H1 (cell line): ENCODE results near the gene CDT1. TPM values are rescaled to one million over a fixed set of nuclear protein-coding genes. Genes with fewer than 3 reads are reported as not detected.

Source experiments
- CTCF ChIA-PET: fragments of 300-600 bp; sonication (Branson Sonifier 250); formaldehyde crosslinking; loops from one replicate; lab custom pipeline; 2021; ENCODE audit not compliant: partially characterized antibody; lab: Charles Lee
- POLR2A ChIA-PET: fragments of 300-600 bp; sonication (Branson Sonifier 250); formaldehyde crosslinking; loops from one replicate; lab custom pipeline; 2021; ENCODE audit warnings: inconsistent platforms; ENCODE audit not compliant: partially characterized antibody; lab: Charles Lee
- DNase-seq, 2 experiments: peaks; one replicate each; pipeline versions ENCODE4 v3.0.0 to v3.0.0-alpha.2; 2010 to 2022; ENCODE audit warnings: low spot score in 2 of 2, low read depth in 1 of 2, mixed read lengths in 1 of 2
- FAIRE-seq: peaks from 2 replicates; lab custom pipeline; 2011; peaks lifted over from hg19 to GRCh38; lab: Jason Lieb, UNC
- H2AFZ ChIP-seq: 2 replicates; pipeline ENCODE4 v1.8.1; 2012; ENCODE audit warnings: low read length, inconsistent platforms
- H2AK5ac ChIP-seq: 2 replicates; pipeline ENCODE4 v1.6.1; 2013; ENCODE audit warnings: low read depth, low read length
- H2BK120ac ChIP-seq: replicated peaks from 2 replicates; pipeline ENCODE3; 2013; ENCODE audit warnings: low read depth, low read length, inconsistent platforms
- H2BK12ac ChIP-seq: 2 replicates; pipeline ENCODE4 v1.6.1; 2013; ENCODE audit warnings: low read depth, low read length
- H2BK15ac ChIP-seq: 2 replicates; pipeline ENCODE4 v1.6.1; 2013; ENCODE audit warnings: low read length
- H2BK20ac ChIP-seq: 2 replicates; pipeline ENCODE4 v1.6.1; 2013; ENCODE audit warnings: low read length
- H2BK5ac ChIP-seq: 2 replicates; pipeline ENCODE4 v1.6.1; 2013; ENCODE audit warnings: low read depth, low read length
- H3K14ac ChIP-seq: 2 replicates; pipeline ENCODE4 v1.6.1; 2013; ENCODE audit warnings: inconsistent platforms; ENCODE audit not compliant: insufficient read length
- H3K18ac ChIP-seq: 2 replicates; pipeline ENCODE4 v1.6.1; 2013; ENCODE audit warnings: low read length; ENCODE audit errors: extremely low read depth
- H3K23ac ChIP-seq: 2 replicates; pipeline ENCODE4 v1.6.1; 2013; ENCODE audit warnings: inconsistent platforms; ENCODE audit not compliant: insufficient read length
- H3K23me2 ChIP-seq: 2 replicates; pipeline ENCODE4 v1.6.1; 2013; ENCODE audit warnings: low read depth, low read length
- H3K27ac ChIP-seq: 2 replicates; pipeline ENCODE4 v1.6.1; 2011; ENCODE audit warnings: low read depth, low read length, inconsistent platforms
- H3K27me3 ChIP-seq, 4 experiments: replicated peaks in 1 of 4; 1 replicate in 1 of 4; 2 replicates in 3 of 4; pipeline versions ENCODE4 v1.6.1 to v1.8.1; 2011 to 2013; ENCODE audit warnings: low read length in 3 of 4, mild to moderate bottlenecking in 3 of 4, inconsistent platforms in 2 of 4, mixed read lengths in 2 of 4, moderate library complexity in 1 of 4; ENCODE audit not compliant: control insufficient read depth in 3 of 4, insufficient read depth in 3 of 4; ENCODE audit errors: extremely low read depth in 1 of 4
- H3K36me3 ChIP-seq, 4 experiments: 2 replicates each; pipeline versions ENCODE4 v1.6.1 to v1.8.1; 2011 to 2013; ENCODE audit warnings: mild to moderate bottlenecking in 4 of 4, low read length in 3 of 4, moderate library complexity in 2 of 4, control low read depth in 1 of 4, inconsistent platforms in 1 of 4; ENCODE audit not compliant: insufficient read depth in 4 of 4, control insufficient read depth in 2 of 4
- H3K4ac ChIP-seq: replicated peaks from 2 replicates; pipeline ENCODE3; 2013; ENCODE audit warnings: low read length, low read depth, mixed read lengths, inconsistent platforms; ENCODE audit not compliant: insufficient read length
- H3K4me1 ChIP-seq, 4 experiments: replicated peaks in 1 of 4; 1 replicate in 1 of 4; 2 replicates in 3 of 4; pipeline versions ENCODE4 v1.6.1 to v1.8.1; 2011 to 2013; ENCODE audit warnings: low read length in 3 of 4, inconsistent platforms in 2 of 4, mixed read lengths in 1 of 4; ENCODE audit not compliant: insufficient read depth in 4 of 4, control insufficient read depth in 3 of 4
- H3K4me2 ChIP-seq, 2 experiments: 2 replicates each; pipeline versions ENCODE4 v1.6.1 to v1.8.1; 2011 to 2013; ENCODE audit warnings: low read depth in 2 of 2, low read length in 2 of 2, control low read depth in 1 of 2, inconsistent platforms in 1 of 2, mild to moderate bottlenecking in 1 of 2; ENCODE audit not compliant: insufficient read depth in 1 of 2
- H3K4me3 ChIP-seq, 4 experiments: fragments of 200-600, 300-600 bp in 1 of 4; sonication (generic), shearing (Covaris generic), sonication (Bioruptor Twin) in 1 of 4; 2 replicates each; pipeline versions ENCODE4 v1.5.1 to v1.8.1; 2011 to 2016; ENCODE audit warnings: low read length in 4 of 4, low read depth in 3 of 4, control low read depth in 2 of 4, inconsistent platforms in 2 of 4, mild to moderate bottlenecking in 2 of 4, mixed read lengths in 1 of 4, moderate library complexity in 1 of 4; ENCODE audit not compliant: insufficient read depth in 2 of 4; ENCODE audit errors: extremely low read depth in 1 of 4
- H3K56ac ChIP-seq: replicated peaks from 2 replicates; pipeline ENCODE3; 2013; ENCODE audit warnings: low read depth, mild to moderate bottlenecking, mixed read lengths, low read length, inconsistent platforms; ENCODE audit not compliant: insufficient read length
- H3K79me1 ChIP-seq: 2 replicates; pipeline ENCODE4 v1.6.1; 2013; ENCODE audit warnings: low read depth, low read length, control low read depth
- H3K79me2 ChIP-seq, 2 experiments: 2 replicates each; pipeline versions ENCODE4 v1.6.1 to v1.8.1; 2012 to 2013; ENCODE audit warnings: low read length in 2 of 2, mild to moderate bottlenecking in 2 of 2, inconsistent platforms in 1 of 2; ENCODE audit not compliant: insufficient read depth in 2 of 2, control insufficient read depth in 1 of 2
- H3K9ac ChIP-seq, 4 experiments: replicated peaks in 1 of 4; 1 replicate in 1 of 4; 2 replicates in 3 of 4; pipeline versions ENCODE4 v1.6.1 to v1.8.1; 2011 to 2013; ENCODE audit warnings: low read depth in 3 of 4, low read length in 3 of 4, control low read depth in 2 of 4, mild to moderate bottlenecking in 2 of 4, moderate library complexity in 2 of 4, inconsistent platforms in 1 of 4; ENCODE audit errors: extremely low read depth in 1 of 4
- H3K9me3 ChIP-seq, 2 experiments: 2 replicates each; pipeline versions ENCODE4 v1.6.1 to v1.8.1; 2012 to 2013; ENCODE audit warnings: mild to moderate bottlenecking in 2 of 2, moderate library complexity in 2 of 2, control low read depth in 1 of 2, inconsistent platforms in 1 of 2, low read depth in 1 of 2, low read length in 1 of 2, mixed read lengths in 1 of 2; ENCODE audit not compliant: insufficient read depth in 2 of 2
- H4K20me1 ChIP-seq, 2 experiments: replicated peaks in 1 of 2; 2 replicates each; pipeline versions ENCODE3 to v1.8.1; 2011 to 2013; ENCODE audit warnings: inconsistent platforms in 2 of 2, low read length in 2 of 2, mild to moderate bottlenecking in 1 of 2; ENCODE audit not compliant: insufficient read depth in 2 of 2, control insufficient read depth in 1 of 2
- H4K5ac ChIP-seq: 2 replicates; pipeline ENCODE4 v1.6.1; 2013; ENCODE audit warnings: low read length, low read depth, mixed read lengths, inconsistent platforms; ENCODE audit not compliant: insufficient read length
- H4K8ac ChIP-seq: 2 replicates; pipeline ENCODE4 v1.8.0; 2013; ENCODE audit warnings: mild to moderate bottlenecking, moderate library complexity, low read length, inconsistent platforms; ENCODE audit not compliant: insufficient read depth; ENCODE audit errors: extremely low read depth
- H4K91ac ChIP-seq: replicated peaks from 2 replicates; pipeline ENCODE3; 2013; ENCODE audit warnings: low read length, mixed read lengths, inconsistent platforms; ENCODE audit not compliant: insufficient read length
- BCL11A ChIP-seq, 2 experiments: IDR thresholded peaks; one replicate each; pipeline ENCODE4 v1.6.1; 2011; ENCODE audit warnings: low read depth in 2 of 2, low read length in 2 of 2, mild to moderate bottlenecking in 2 of 2
- FOSL1 ChIP-seq: IDR thresholded peaks from 2 replicates; pipeline ENCODE4 v1.6.1; 2011; ENCODE audit warnings: mild to moderate bottlenecking, low read depth, low read length, moderate library complexity; ENCODE audit not compliant: insufficient read depth
- KDM5A ChIP-seq: fragments of 200-600 bp; IDR thresholded peaks from 2 replicates; pipeline ENCODE4 v1.7.1; 2012; ENCODE audit warnings: mild to moderate bottlenecking, low read length, inconsistent platforms, mixed read lengths
- PHF8 ChIP-seq: fragments of 200-600 bp; sonication (generic); conservative IDR thresholded peaks from 2 replicates; pipeline ENCODE4 v1.7.1; 2012; ENCODE audit warnings: low read depth, mild to moderate bottlenecking, inconsistent platforms, low read length, moderate library complexity
- RFX5 ChIP-seq: IDR thresholded peaks from 2 replicates; pipeline ENCODE4 v1.6.1; 2011; ENCODE audit warnings: low read depth, low read length, improper control_type of control experiment, borderline replicate concordance
- SAP30 ChIP-seq: fragments of 300-600 bp; sonication (generic); IDR thresholded peaks from 2 replicates; pipeline ENCODE4 v1.7.1; 2012; ENCODE audit warnings: low read length, moderate library complexity, mild to moderate bottlenecking, inconsistent platforms; ENCODE audit not compliant: insufficient read depth, insufficient replicate concordance
- SIN3A ChIP-seq, 2 experiments: IDR thresholded peaks in 1 of 2; conservative IDR thresholded peaks in 1 of 2; 2 replicates each; pipeline ENCODE4 v1.6.1; 2011 to 2012; ENCODE audit warnings: low read length in 2 of 2, improper control_type of control experiment in 1 of 2, low read depth in 1 of 2, mild to moderate bottlenecking in 1 of 2
- SIRT6 ChIP-seq: IDR thresholded peaks from one replicate; pipeline ENCODE4 v1.7.1; 2012; ENCODE audit warnings: low read length, inconsistent platforms
- SIX5 ChIP-seq: IDR thresholded peaks from 2 replicates; pipeline ENCODE4 v1.6.1; 2011; ENCODE audit warnings: mild to moderate bottlenecking, low read depth, low read length
- TAF7 ChIP-seq: optimal IDR thresholded peaks from 2 replicates; pipeline ENCODE3; 2011; ENCODE audit warnings: low read depth, mild to moderate bottlenecking, inconsistent platforms, low read length, moderate library complexity, borderline replicate concordance
- TBP ChIP-seq: IDR thresholded peaks from 2 replicates; pipeline ENCODE4 v1.6.1; 2011; ENCODE audit warnings: low read depth, low read length, improper control_type of control experiment
- WGBS, 2 experiments: shearing (Covaris generic) in 1 of 2; methylation state at CpG; one replicate each; pipeline versions ENCODE4 v1.1.6 to v1.1.7; 2013 to 2015; ENCODE audit warnings: low lambda C conversion rate in 2 of 2, mixed read lengths in 2 of 2, inconsistent platforms in 1 of 2, low coverage in 1 of 2, missing lambda C conversion rate in 1 of 2; ENCODE audit not compliant: insufficient replicate concordance in 2 of 2, insufficient coverage in 1 of 2, insufficient read length in 1 of 2; ENCODE audit errors: extremely low coverage in 1 of 2, missing lambda C conversion rate in 1 of 2; 5-methylcytosine and 5-hydroxymethylcytosine counted together
- polyA plus RNA-seq, 7 experiments: library from polyadenylated mRNA; depleted of rRNA in 3 of 7; stranded (reverse) in 5 of 7; unstranded in 2 of 7; fragments of >200 nt in 5 of 7; fragments of 200-250 nt in 2 of 7; gene quantifications; 1 replicate in 5 of 7; 2 replicates in 1 of 7; 4 replicates in 1 of 7; pipeline versions ENCODE4 v1.2.1 to v1.2.3, GENCODE V29; 2011 to 2013; ENCODE audit warnings: missing spikeins in 2 of 7, mixed read lengths in 2 of 7
- total RNA-seq: library from RNA; stranded (reverse); fragmentation: NEBNext Ultra II Directional; extraction: Animal tissue kit (Norgen Biotek cat#: 25700); gene quantifications from 2 replicates; pipeline ENCODE4 v1.2.1, GENCODE V29; 2021

The CDT1 gene
- total and polyA plus RNA-seq, 2 of the 8 experiments (the other 6 are each of a cell fraction or from before 2014, with no cell fraction given): 76.7 to 95.4 TPM

GRCh38 chr16:88853325-88853941 is 49.8 kb downstream of the CDT1 start:
- no peak overlapping the region for H3K27ac ChIP-seq
- H3K18ac ChIP-seq: no peak overlapping the region
- no peak overlapping the region for H3K23ac ChIP-seq
- H3K4me1 ChIP-seq: peaks cover 0 to 5% (median 3%) of the 10 kb centered on the region in 4 experiments; a peak in 5 of 7 replicates
- no peak for FAIRE-seq
- H2BK12ac ChIP-seq: no peak overlapping the region
- H2BK5ac ChIP-seq: no peak overlapping the region
- peaks cover 0 to 11% of the 10 kb centered on the region in 2 experiments for H4K20me1 ChIP-seq
- H3K4ac ChIP-seq: no peak overlapping the region
- H3K4me2 ChIP-seq: no peak overlapping the region
- H3K56ac ChIP-seq: no peak overlapping the region
- no peak overlapping the region for H2BK15ac ChIP-seq
- H3K4me3 ChIP-seq: no peak overlapping the region
- H3K79me1 ChIP-seq: peaks cover 2% of the 10 kb centered on the region; the same call in 1 of the 2 replicates
- 93% methylated on average over 17 of the region's 17 CpGs; no CpG with 5 or more reads in 1 of the 2 experiments for WGBS, 2 experiments
- H3K27me3 ChIP-seq: no peaks in the 10 kb centered on the region
- peaks cover 0 to 10% of the 10 kb centered on the region in 2 experiments; a peak in 1 of 4 replicates for H3K79me2 ChIP-seq
- no peak for DNase-seq
- POLR2A ChIA-PET: interaction anchor here (1.0 to 1.2 kb wide), 2 partner anchors 11 to 38 kb away, joined by 3 read pairs; no protein-coding TSS in a partner anchor
- peaks cover 0 to 2% (median 0%) of the 10 kb centered on the region in 4 experiments; a peak in 1 of 8 replicates for H3K36me3 ChIP-seq
- no peak overlapping the region for H4K8ac ChIP-seq
- H3K14ac ChIP-seq: no peak overlapping the region
- no peak overlapping the region for H4K91ac ChIP-seq
- no peak overlapping the region for H2AK5ac ChIP-seq
- H2AFZ ChIP-seq: no peak overlapping the region
- H3K9me3 ChIP-seq: peaks cover 0 to 5% of the 10 kb centered on the region in 2 experiments; a peak in 1 of 4 replicates
- no peak overlapping the region for H2BK20ac ChIP-seq
- peaks cover 2% of the 10 kb centered on the region for H3K23me2 ChIP-seq
- no peak overlapping the region for H3K9ac ChIP-seq
- H4K5ac ChIP-seq: no peak overlapping the region
- no peak overlapping the region for H2BK120ac ChIP-seq
- CTCF ChIA-PET: interaction anchor here (0.8 to 1.7 kb wide), 8 partner anchors 9 to 363 kb away, joined by 3 to 6 read pairs (median 4); no protein-coding TSS in a partner anchor
- TF ChIP-seq SIN3A (conservative IDR thresholded peaks at IDR 0.05 in 1 of 2, IDR thresholded peaks at IDR 0.05 in 1 of 2; ENCODE audit: low read depth in 1 of 2, low read length in 2 of 2) (no peak), SIRT6 (no peak), RFX5 (no peak), SIX5 (no peak), BCL11A (IDR thresholded peaks at IDR 0.05; ENCODE audit: low read depth in 2 of 2, low read length in 2 of 2) (no peak), PHF8 (no peak), FOSL1 (no peak), KDM5A (no peak), TBP (no peak), SAP30 (no peak), TAF7 (no peak)
